Measurements from ENCODE around the gene RAB11FIP3.
A peak's percentile ranks its signal among the peaks of the same experiment; 100 is the strongest.
"Not testable (repeated sequence)": the region's sequence is repeated elsewhere in the genome, so short reads cannot be mapped to it uniquely, and the experiment has no call there.

The RAB11FIP3 gene

GRCh38 chr16:470418-470817 lies 45.0 kb downstream of the RAB11FIP3 start:
- Histone ChIP-seq H3K36me3 (ENCODE audit: control insufficient read depth, insufficient read depth, low read length) (peaks cover 10% of the 10 kb centered on the region), H3K27ac (ENCODE audit: low read depth, low read length, severe bottlenecking) (no peak overlapping the region)
- 80 to 82% methylated on average over 1 of the region's 4 CpGs for WGBS, 2 experiments (ENCODE audit: insufficient coverage in 2 of 2)

GRCh38 chr16:471353-472198 lies 46.1 kb downstream of the RAB11FIP3 start:
- Histone ChIP-seq H3K4me1 (ENCODE audit: control insufficient read depth, insufficient read depth, low read length, poor library complexity, severe bottlenecking) (peaks cover 30% of the 10 kb centered on the region), H3K4me3 (ENCODE audit: extremely low read depth, insufficient read depth, low read length, poor library complexity, severe bottlenecking) (no peak overlapping the region), H3K36me3 (ENCODE audit: control insufficient read depth, insufficient read depth, low read length) (peaks cover 14% of the 10 kb centered on the region), H3K27ac (ENCODE audit: low read depth, low read length, severe bottlenecking) (peak overlapping the region; percentile 36), H3K9me3 (ENCODE audit: control insufficient read depth, low read length) (no peaks in the 10 kb centered on the region)
- WGBS, 2 experiments (ENCODE audit: insufficient coverage in 2 of 2), result 50 to 55% methylated on average over 30 of the region's 32 CpGs

More at GRCh38 chr16:470418-470817, 45.0 kb downstream of the RAB11FIP3 start:
- Histone ChIP-seq H3K4me1 (ENCODE audit: control insufficient read depth, insufficient read depth, low read length, poor library complexity, severe bottlenecking) (peaks cover 30% of the 10 kb centered on the region), H3K4me3 (ENCODE audit: extremely low read depth, insufficient read depth, low read length, poor library complexity, severe bottlenecking) (no peak overlapping the region), H3K9me3 (ENCODE audit: control insufficient read depth, low read length) (no peaks in the 10 kb centered on the region)

- Histone ChIP-seq H3K27ac (ENCODE audit: low read depth, low read length, severe bottlenecking) (no peak overlapping the region), H3K4me1 (ENCODE audit: control insufficient read depth, insufficient read depth, low read length, poor library complexity, severe bottlenecking) (peaks cover 30% of the 10 kb centered on the region), H3K9me3 (ENCODE audit: control insufficient read depth, low read length) (no peaks in the 10 kb centered on the region), H3K4me3 (ENCODE audit: extremely low read depth, insufficient read depth, low read length, poor library complexity, severe bottlenecking) (no peak overlapping the region), H3K36me3 (ENCODE audit: control insufficient read depth, insufficient read depth, low read length) (peaks cover 14% of the 10 kb centered on the region)
- 95 to 100% methylated on average over 5 to 9 of the region's 9 CpGs for WGBS, 2 experiments (ENCODE audit: insufficient coverage in 2 of 2)
Measured at GRCh38 chr16:472199-472504, 46.7 kb downstream of the RAB11FIP3 start.

GRCh38 chr16:473046-474043 lies 47.9 kb downstream of the RAB11FIP3 start:
- peaks cover 35% of the 10 kb centered on the region for H3K4me1 ChIP-seq (ENCODE audit: control insufficient read depth, insufficient read depth, low read length, poor library complexity, severe bottlenecking)
- WGBS, 2 experiments (ENCODE audit: insufficient coverage in 2 of 2), result 96 to 98% methylated on average over 23 to 28 of the region's 32 CpGs
- H3K36me3 ChIP-seq (ENCODE audit: control insufficient read depth, insufficient read depth, low read length), result peaks cover 14% of the 10 kb centered on the region
- H3K4me3 ChIP-seq (ENCODE audit: extremely low read depth, insufficient read depth, low read length, poor library complexity, severe bottlenecking), result no peak overlapping the region
- H3K9me3 ChIP-seq (ENCODE audit: control insufficient read depth, low read length), result no peaks in the 10 kb centered on the region
- no peak overlapping the region for H3K27ac ChIP-seq (ENCODE audit: low read depth, low read length, severe bottlenecking)

GRCh38 chr16:474420-475122 lies 49.1 kb downstream of the RAB11FIP3 start:
- 87 to 88% methylated on average over 10 of the region's 19 CpGs for WGBS, 2 experiments (ENCODE audit: insufficient coverage in 2 of 2)
- Histone ChIP-seq H3K9me3 (ENCODE audit: control insufficient read depth, low read length) (no peaks in the 10 kb centered on the region), H3K36me3 (ENCODE audit: control insufficient read depth, insufficient read depth, low read length) (peaks cover 18% of the 10 kb centered on the region), H3K27ac (ENCODE audit: low read depth, low read length, severe bottlenecking) (peak overlapping the region; percentile 49), H3K4me1 (ENCODE audit: control insufficient read depth, insufficient read depth, low read length, poor library complexity, severe bottlenecking) (peaks cover 35% of the 10 kb centered on the region), H3K4me3 (ENCODE audit: extremely low read depth, insufficient read depth, low read length, poor library complexity, severe bottlenecking) (no peak overlapping the region)

- H3K4me1 ChIP-seq (ENCODE audit: control insufficient read depth, insufficient read depth, low read length, poor library complexity, severe bottlenecking), result peaks cover 31% of the 10 kb centered on the region
- no peak overlapping the region for H3K4me3 ChIP-seq (ENCODE audit: extremely low read depth, insufficient read depth, low read length, poor library complexity, severe bottlenecking)
- H3K36me3 ChIP-seq (ENCODE audit: control insufficient read depth, insufficient read depth, low read length), result peaks cover 18% of the 10 kb centered on the region
- WGBS, 2 experiments (ENCODE audit: insufficient coverage in 2 of 2), result 91 to 98% methylated on average over 4 to 5 of the region's 6 CpGs
- no peaks in the 10 kb centered on the region for H3K9me3 ChIP-seq (ENCODE audit: control insufficient read depth, low read length)
- no peak overlapping the region for H3K27ac ChIP-seq (ENCODE audit: low read depth, low read length, severe bottlenecking)
Measured at GRCh38 chr16:476039-476438, 50.6 kb downstream of the RAB11FIP3 start.

- H3K27ac ChIP-seq (ENCODE audit: low read depth, low read length, severe bottlenecking), result no peak overlapping the region
- no peaks in the 10 kb centered on the region for H3K9me3 ChIP-seq (ENCODE audit: control insufficient read depth, low read length)
- no peak overlapping the region for H3K4me3 ChIP-seq (ENCODE audit: extremely low read depth, insufficient read depth, low read length, poor library complexity, severe bottlenecking)
- H3K36me3 ChIP-seq (ENCODE audit: control insufficient read depth, insufficient read depth, low read length), result peaks cover 19% of the 10 kb centered on the region
- H3K4me1 ChIP-seq (ENCODE audit: control insufficient read depth, insufficient read depth, low read length, poor library complexity, severe bottlenecking), result peaks cover 29% of the 10 kb centered on the region
- WGBS, 2 experiments (ENCODE audit: insufficient coverage in 2 of 2), result 94 to 95% methylated on average over 20 to 22 of the region's 23 CpGs
Measured at GRCh38 chr16:477301-478157, 52.1 kb downstream of the RAB11FIP3 start.

GRCh38 chr16:478287-478686 lies 52.8 kb downstream of the RAB11FIP3 start:
- H3K4me3 ChIP-seq (ENCODE audit: extremely low read depth, insufficient read depth, low read length, poor library complexity, severe bottlenecking); H3K27ac ChIP-seq (ENCODE audit: low read depth, low read length, severe bottlenecking); H3K9me3 ChIP-seq (ENCODE audit: control insufficient read depth, low read length): not testable (repeated sequence)
- 93 to 95% methylated on average over 9 to 10 of the region's 10 CpGs for WGBS, 2 experiments (ENCODE audit: insufficient coverage in 2 of 2)
- peaks cover 23% of the 10 kb centered on the region for H3K36me3 ChIP-seq (ENCODE audit: control insufficient read depth, insufficient read depth, low read length)
- H3K4me1 ChIP-seq (ENCODE audit: control insufficient read depth, insufficient read depth, low read length, poor library complexity, severe bottlenecking), result peaks cover 35% of the 10 kb centered on the region

GRCh38 chr16:482468-483185 lies 57.2 kb downstream of the RAB11FIP3 start:
- Histone ChIP-seq H3K27ac (ENCODE audit: low read depth, low read length, severe bottlenecking) (peak overlapping the region; percentile 97), H3K4me3 (ENCODE audit: extremely low read depth, insufficient read depth, low read length, poor library complexity, severe bottlenecking) (no peak overlapping the region), H3K9me3 (ENCODE audit: control insufficient read depth, low read length) (no peaks in the 10 kb centered on the region), H3K4me1 (ENCODE audit: control insufficient read depth, insufficient read depth, low read length, poor library complexity, severe bottlenecking) (peaks cover 32% of the 10 kb centered on the region), H3K36me3 (ENCODE audit: control insufficient read depth, insufficient read depth, low read length) (peaks cover 27% of the 10 kb centered on the region)
- WGBS, 2 experiments (ENCODE audit: insufficient coverage in 2 of 2), result 94 to 95% methylated on average over 20 to 28 of the region's 31 CpGs
